HepG2 (cell line): ENCODE data around the gene HIPK3. TPM values are rescaled to one million over a fixed set of nuclear protein-coding genes. Genes with fewer than 3 reads are reported as not detected.

Experiments
- BORCS8-MEF2B ChIP-seq: sonication (generic); formaldehyde crosslinking; IDR thresholded peaks from 2 replicates; pipeline ENCODE4 v1.8.0; 2022; ENCODE audit warnings: mild to moderate bottlenecking, missing genetic modification reagents
- HCFC1 ChIP-seq: fragments of 150-350 bp; IDR thresholded peaks from 2 replicates; pipeline ENCODE4 v1.6.1; 2014; ENCODE audit warnings: low read depth, low read length
- HDAC6 ChIP-seq: fragments of 200-600 bp; sonication (generic); IDR thresholded peaks from 2 replicates; pipeline ENCODE4 v1.7.0; 2017; ENCODE audit warnings: mild to moderate bottlenecking, antibody characterized with exemption, low read length, low read depth
- NR2F6 ChIP-seq, 2 experiments: IDR thresholded peaks; 2 replicates each; pipeline ENCODE4 v1.6.1; 2016; ENCODE audit warnings: antibody characterized with exemption in 1 of 2, mild to moderate bottlenecking in 1 of 2
- SCMH1 ChIP-seq: sonication (generic); formaldehyde crosslinking; IDR thresholded peaks from 2 replicates; pipeline ENCODE4 v1.9.0; 2021; ENCODE audit warnings: missing genetic modification reagents, mild to moderate bottlenecking, borderline replicate concordance
- ZFP90 ChIP-seq: sonication (generic); formaldehyde crosslinking; IDR thresholded peaks from 2 replicates; pipeline ENCODE4 v1.8.0; 2022; ENCODE audit warnings: missing genetic modification reagents, mild to moderate bottlenecking, inconsistent platforms, borderline replicate concordance
- ZNF205 ChIP-seq: IDR thresholded peaks from 2 replicates; pipeline ENCODE4 v1.6.1; 2018; ENCODE audit warnings: missing biosample characterization, missing genetic modification reagents
- ZNF296 ChIP-seq: sonication (generic); formaldehyde crosslinking; conservative IDR thresholded peaks from 2 replicates; pipeline ENCODE4 v1.5.0; 2020; ENCODE audit warnings: mild to moderate bottlenecking, missing genetic modification reagents
- ZNF317 ChIP-seq: sonication (generic); formaldehyde crosslinking; IDR thresholded peaks from 2 replicates; pipeline ENCODE4 v1.5.0; 2020; ENCODE audit warnings: mild to moderate bottlenecking, missing genetic modification reagents
- ZNF569 ChIP-seq: sonication (generic); formaldehyde crosslinking; IDR thresholded peaks from 2 replicates; pipeline ENCODE4 v1.5.0; 2020; ENCODE audit warnings: mild to moderate bottlenecking, missing genetic modification reagents, moderate library complexity, borderline replicate concordance
- ZNF614 ChIP-seq: IDR thresholded peaks from 2 replicates; pipeline ENCODE4 v1.6.1; 2018; ENCODE audit warnings: missing biosample characterization, missing genetic modification reagents, inconsistent platforms, borderline replicate concordance
- ZNF816 ChIP-seq: sonication (generic); formaldehyde crosslinking; IDR thresholded peaks from 2 replicates; pipeline ENCODE4 v1.8.0; 2022; ENCODE audit warnings: missing genetic modification reagents, mild to moderate bottlenecking, borderline replicate concordance
- polyA plus RNA-seq, 8 experiments: library from polyadenylated mRNA; depleted of rRNA in 3 of 8; stranded (reverse) in 7 of 8; unstranded in 1 of 8; fragments of >200 nt; fragmentation: Illumina TruSeq in 4 of 8; extraction: Trizol in 4 of 8; gene quantifications; 2 replicates each; pipeline versions ENCODE4 v1.2.1 to v1.2.3, GENCODE V29; 2011 to 2016; ENCODE audit warnings: low read depth in 4 of 8, missing spikeins in 1 of 8, mixed read lengths in 1 of 8; ENCODE audit not compliant: insufficient read depth in 1 of 8
- total RNA-seq, 5 experiments: library from RNA; depleted of rRNA; stranded (reverse); fragments of >200 nt; fragmentation: Illumina TruSeq; extraction: Trizol; gene quantifications; 2 replicates each; pipeline ENCODE4 v1.2.3, GENCODE V29; 2016; ENCODE audit warnings: low read depth in 1 of 5
- TF ChIP-seq, protein P1 (sequence below): sonication (generic); formaldehyde crosslinking; IDR thresholded peaks from 2 replicates; pipeline ENCODE4 v1.8.0; 2023; ENCODE audit warnings: mild to moderate bottlenecking, missing genetic modification reagents
- TF ChIP-seq, protein P2 (sequence below): sonication (generic); formaldehyde crosslinking; IDR thresholded peaks from 2 replicates; pipeline ENCODE4 v1.5.0; 2020; ENCODE audit warnings: missing genetic modification reagents
- TF ChIP-seq, protein P3 (sequence below): IDR thresholded peaks from 2 replicates; pipeline ENCODE4 v1.6.1; 2012; ENCODE audit warnings: low read length, improper control_type of control experiment
- TF ChIP-seq, protein P4 (sequence below): sonication (generic); formaldehyde crosslinking; IDR thresholded peaks from 2 replicates; pipeline ENCODE4 v1.5.0; 2020; ENCODE audit warnings: mild to moderate bottlenecking, missing genetic modification reagents, moderate library complexity
- TF ChIP-seq, protein P5 (sequence below): sonication (generic); formaldehyde crosslinking; IDR thresholded peaks from 2 replicates; pipeline ENCODE4 v1.5.1; 2020; ENCODE audit warnings: missing genetic modification reagents, mild to moderate bottlenecking, borderline replicate concordance
- TF ChIP-seq, protein P6 (sequence below): fragments of 450-650 bp; IDR thresholded peaks from 2 replicates; pipeline ENCODE4 v1.6.1; 2016

The HIPK3 gene
- total and polyA plus RNA-seq, 2 of the 13 experiments (the other 11 are each of a cell fraction or from before 2014, with no cell fraction given), result 20.5 to 44.3 TPM

DNA sequence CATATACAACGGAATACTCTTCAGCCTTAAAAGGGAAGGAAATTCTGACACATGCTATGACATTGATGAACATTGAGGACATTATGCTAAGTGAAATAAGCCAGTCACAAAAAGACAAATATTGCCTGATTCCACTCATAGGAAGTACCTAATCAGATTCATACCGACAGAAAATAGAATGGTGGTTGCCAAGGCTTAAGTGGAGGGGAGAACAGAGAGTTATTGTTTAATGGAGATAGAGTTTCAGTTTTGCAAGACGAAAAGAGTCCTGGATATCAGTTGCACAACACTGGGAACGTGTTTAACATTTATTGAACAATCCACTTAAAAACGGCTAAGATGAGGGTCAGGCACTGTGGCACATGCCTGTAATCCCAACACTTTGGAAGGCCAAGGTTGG is 45.6 kb upstream of the HIPK3 start (continued):
- TF ChIP-seq, protein P1, sequence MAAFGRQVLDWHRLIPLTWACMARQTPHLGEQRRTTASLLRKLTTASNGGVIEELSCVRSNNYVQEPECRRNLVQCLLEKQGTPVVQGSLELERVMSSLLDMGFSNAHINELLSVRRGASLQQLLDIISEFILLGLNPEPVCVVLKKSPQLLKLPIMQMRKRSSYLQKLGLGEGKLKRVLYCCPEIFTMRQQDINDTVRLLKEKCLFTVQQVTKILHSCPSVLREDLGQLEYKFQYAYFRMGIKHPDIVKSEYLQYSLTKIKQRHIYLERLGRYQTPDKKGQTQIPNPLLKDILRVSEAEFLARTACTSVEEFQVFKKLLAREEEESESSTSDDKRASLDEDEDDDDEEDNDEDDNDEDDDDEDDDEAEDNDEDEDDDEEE, result no peak
- TF ChIP-seq SCMH1 (CRISPR knock-in tag) (no peak), ZNF317 (no peak), ZNF205 (no peak), HCFC1 (no peak), HDAC6 (no peak), BORCS8-MEF2B (CRISPR knock-in tag) (no peak), ZNF614 (CRISPR knock-in tag) (peak; percentile 60; the same call in 1 of the 2 replicates), NR2F6 (IDR thresholded peaks at IDR 0.05) (peak; percentile 29; the same call in 1 of the 2 replicates), NR2F6 (CRISPR knock-in tag; IDR thresholded peaks at IDR 0.05) (peak; percentile 19; the same call in 1 of the 2 replicates), ZNF816 (CRISPR knock-in tag) (no peak), ZNF569 (no peak), ZFP90 (CRISPR knock-in tag) (no peak), ZNF296 (CRISPR knock-in tag) (no peak)
- TF ChIP-seq, protein P2, sequence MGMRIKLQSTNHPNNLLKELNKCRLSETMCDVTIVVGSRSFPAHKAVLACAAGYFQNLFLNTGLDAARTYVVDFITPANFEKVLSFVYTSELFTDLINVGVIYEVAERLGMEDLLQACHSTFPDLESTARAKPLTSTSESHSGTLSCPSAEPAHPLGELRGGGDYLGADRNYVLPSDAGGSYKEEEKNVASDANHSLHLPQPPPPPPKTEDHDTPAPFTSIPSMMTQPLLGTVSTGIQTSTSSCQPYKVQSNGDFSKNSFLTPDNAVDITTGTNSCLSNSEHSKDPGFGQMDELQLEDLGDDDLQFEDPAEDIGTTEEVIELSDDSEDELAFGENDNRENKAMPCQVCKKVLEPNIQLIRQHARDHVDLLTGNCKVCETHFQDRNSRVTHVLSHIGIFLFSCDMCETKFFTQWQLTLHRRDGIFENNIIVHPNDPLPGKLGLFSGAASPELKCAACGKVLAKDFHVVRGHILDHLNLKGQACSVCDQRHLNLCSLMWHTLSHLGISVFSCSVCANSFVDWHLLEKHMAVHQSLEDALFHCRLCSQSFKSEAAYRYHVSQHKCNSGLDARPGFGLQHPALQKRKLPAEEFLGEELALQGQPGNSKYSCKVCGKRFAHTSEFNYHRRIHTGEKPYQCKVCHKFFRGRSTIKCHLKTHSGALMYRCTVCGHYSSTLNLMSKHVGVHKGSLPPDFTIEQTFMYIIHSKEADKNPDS (CRISPR knock-in tag), result no peak
- TF ChIP-seq, protein P3, sequence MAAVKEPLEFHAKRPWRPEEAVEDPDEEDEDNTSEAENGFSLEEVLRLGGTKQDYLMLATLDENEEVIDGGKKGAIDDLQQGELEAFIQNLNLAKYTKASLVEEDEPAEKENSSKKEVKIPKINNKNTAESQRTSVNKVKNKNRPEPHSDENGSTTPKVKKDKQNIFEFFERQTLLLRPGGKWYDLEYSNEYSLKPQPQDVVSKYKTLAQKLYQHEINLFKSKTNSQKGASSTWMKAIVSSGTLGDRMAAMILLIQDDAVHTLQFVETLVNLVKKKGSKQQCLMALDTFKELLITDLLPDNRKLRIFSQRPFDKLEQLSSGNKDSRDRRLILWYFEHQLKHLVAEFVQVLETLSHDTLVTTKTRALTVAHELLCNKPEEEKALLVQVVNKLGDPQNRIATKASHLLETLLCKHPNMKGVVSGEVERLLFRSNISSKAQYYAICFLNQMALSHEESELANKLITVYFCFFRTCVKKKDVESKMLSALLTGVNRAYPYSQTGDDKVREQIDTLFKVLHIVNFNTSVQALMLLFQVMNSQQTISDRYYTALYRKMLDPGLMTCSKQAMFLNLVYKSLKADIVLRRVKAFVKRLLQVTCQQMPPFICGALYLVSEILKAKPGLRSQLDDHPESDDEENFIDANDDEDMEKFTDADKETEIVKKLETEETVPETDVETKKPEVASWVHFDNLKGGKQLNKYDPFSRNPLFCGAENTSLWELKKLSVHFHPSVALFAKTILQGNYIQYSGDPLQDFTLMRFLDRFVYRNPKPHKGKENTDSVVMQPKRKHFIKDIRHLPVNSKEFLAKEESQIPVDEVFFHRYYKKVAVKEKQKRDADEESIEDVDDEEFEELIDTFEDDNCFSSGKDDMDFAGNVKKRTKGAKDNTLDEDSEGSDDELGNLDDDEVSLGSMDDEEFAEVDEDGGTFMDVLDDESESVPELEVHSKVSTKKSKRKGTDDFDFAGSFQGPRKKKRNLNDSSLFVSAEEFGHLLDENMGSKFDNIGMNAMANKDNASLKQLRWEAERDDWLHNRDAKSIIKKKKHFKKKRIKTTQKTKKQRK, result no peak
- TF ChIP-seq, protein P4, sequence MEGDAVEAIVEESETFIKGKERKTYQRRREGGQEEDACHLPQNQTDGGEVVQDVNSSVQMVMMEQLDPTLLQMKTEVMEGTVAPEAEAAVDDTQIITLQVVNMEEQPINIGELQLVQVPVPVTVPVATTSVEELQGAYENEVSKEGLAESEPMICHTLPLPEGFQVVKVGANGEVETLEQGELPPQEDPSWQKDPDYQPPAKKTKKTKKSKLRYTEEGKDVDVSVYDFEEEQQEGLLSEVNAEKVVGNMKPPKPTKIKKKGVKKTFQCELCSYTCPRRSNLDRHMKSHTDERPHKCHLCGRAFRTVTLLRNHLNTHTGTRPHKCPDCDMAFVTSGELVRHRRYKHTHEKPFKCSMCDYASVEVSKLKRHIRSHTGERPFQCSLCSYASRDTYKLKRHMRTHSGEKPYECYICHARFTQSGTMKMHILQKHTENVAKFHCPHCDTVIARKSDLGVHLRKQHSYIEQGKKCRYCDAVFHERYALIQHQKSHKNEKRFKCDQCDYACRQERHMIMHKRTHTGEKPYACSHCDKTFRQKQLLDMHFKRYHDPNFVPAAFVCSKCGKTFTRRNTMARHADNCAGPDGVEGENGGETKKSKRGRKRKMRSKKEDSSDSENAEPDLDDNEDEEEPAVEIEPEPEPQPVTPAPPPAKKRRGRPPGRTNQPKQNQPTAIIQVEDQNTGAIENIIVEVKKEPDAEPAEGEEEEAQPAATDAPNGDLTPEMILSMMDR, result no peak
- TF ChIP-seq, protein P5, sequence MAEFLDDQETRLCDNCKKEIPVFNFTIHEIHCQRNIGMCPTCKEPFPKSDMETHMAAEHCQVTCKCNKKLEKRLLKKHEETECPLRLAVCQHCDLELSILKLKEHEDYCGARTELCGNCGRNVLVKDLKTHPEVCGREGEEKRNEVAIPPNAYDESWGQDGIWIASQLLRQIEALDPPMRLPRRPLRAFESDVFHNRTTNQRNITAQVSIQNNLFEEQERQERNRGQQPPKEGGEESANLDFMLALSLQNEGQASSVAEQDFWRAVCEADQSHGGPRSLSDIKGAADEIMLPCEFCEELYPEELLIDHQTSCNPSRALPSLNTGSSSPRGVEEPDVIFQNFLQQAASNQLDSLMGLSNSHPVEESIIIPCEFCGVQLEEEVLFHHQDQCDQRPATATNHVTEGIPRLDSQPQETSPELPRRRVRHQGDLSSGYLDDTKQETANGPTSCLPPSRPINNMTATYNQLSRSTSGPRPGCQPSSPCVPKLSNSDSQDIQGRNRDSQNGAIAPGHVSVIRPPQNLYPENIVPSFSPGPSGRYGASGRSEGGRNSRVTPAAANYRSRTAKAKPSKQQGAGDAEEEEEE (CRISPR knock-in tag), result no peak
- TF ChIP-seq, protein P6, sequence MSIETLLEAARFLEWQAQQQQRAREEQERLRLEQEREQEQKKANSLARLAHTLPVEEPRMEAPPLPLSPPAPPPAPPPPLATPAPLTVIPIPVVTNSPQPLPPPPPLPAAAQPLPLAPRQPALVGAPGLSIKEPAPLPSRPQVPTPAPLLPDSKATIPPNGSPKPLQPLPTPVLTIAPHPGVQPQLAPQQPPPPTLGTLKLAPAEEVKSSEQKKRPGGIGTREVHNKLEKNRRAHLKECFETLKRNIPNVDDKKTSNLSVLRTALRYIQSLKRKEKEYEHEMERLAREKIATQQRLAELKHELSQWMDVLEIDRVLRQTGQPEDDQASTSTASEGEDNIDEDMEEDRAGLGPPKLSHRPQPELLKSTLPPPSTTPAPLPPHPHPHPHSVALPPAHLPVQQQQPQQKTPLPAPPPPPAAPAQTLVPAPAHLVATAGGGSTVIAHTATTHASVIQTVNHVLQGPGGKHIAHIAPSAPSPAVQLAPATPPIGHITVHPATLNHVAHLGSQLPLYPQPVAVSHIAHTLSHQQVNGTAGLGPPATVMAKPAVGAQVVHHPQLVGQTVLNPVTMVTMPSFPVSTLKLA, result no peak
